ENCODE data around the gene SLC27A3. TPM values are rescaled to one million over a fixed set of nuclear protein-coding genes. Genes with fewer than 3 reads are reported as not detected.
A peak's percentile ranks its signal among the peaks of the same experiment; 100 is the strongest.

The SLC27A3 gene
- total and polyA plus RNA-seq, 9 of the 15 experiments (the other 6 are each of a cell fraction or from before 2014, with no cell fraction given): 0.57 to 5.2 (median 2.8) TPM

DNA sequence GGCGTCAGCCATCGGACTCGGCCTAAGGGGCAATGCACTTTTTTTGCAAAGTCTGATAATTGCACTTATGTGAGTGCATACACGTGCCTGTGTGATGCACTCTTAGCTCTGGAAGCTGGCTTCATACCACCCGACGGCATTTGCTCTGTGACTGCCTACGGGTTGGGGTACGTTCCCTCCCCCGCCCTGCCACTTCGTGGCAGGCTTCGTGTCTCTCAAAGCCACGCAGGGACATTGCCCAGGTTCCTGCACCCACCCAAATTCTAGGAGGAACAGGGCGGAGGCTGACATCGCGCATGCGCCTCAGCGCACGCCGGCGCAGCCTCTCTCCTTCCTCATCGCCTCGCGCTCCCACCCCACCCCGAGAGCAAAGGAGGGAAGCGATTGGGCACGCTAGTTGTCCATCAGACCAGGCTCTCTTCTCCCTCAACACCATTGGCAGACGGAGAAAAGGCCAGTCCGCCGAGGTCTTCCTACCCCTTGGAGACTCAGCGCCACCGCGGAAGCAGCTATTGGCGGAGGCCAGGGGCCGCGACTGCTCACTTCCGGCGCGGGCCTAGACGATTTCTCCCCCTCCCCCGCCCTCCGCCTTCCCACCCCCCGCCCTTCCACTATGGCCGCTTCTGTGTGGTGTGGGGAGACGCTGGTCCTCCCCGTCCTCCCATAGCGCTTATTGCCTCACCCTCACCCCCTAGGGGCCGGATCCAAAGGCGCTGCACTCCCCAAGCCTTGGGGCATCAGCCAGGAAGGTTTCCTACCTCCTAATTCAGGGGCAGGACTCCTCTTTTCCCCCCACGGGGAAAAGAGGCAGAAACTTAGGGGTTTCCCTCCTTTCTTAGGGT is 47.5 kb upstream of the SLC27A3 start, which contains the start of gene INTS3 (continued):
- TF ChIP-seq, protein P1, sequence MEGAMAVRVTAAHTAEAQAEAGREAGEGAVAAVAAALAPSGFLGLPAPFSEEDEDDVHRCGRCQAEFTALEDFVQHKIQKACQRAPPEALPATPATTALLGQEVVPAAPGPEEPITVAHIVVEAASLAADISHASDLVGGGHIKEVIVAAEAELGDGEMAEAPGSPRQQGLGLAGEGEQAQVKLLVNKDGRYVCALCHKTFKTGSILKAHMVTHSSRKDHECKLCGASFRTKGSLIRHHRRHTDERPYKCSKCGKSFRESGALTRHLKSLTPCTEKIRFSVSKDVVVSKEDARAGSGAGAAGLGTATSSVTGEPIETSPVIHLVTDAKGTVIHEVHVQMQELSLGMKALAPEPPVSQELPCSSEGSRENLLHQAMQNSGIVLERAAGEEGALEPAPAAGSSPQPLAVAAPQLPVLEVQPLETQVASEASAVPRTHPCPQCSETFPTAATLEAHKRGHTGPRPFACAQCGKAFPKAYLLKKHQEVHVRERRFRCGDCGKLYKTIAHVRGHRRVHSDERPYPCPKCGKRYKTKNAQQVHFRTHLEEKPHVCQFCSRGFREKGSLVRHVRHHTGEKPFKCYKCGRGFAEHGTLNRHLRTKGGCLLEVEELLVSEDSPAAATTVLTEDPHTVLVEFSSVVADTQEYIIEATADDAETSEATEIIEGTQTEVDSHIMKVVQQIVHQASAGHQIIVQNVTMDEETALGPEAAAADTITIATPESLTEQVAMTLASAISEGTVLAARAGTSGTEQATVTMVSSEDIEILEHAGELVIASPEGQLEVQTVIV (CRISPR knock-in tag; IDR thresholded peaks at IDR 0.05; ENCODE audit: borderline replicate concordance): no peak
- TF ChIP-seq ARHGAP35 (IDR thresholded peaks at IDR 0.05; ENCODE audit: partially characterized antibody) (no peak), ZNF41 (CRISPR knock-in tag; conservative IDR thresholded peaks at IDR 0.05) (no peak), SMARCA4 (IDR thresholded peaks at IDR 0.05) (no peak), TCF3 (CRISPR knock-in tag; IDR thresholded peaks at IDR 0.05) (no peak), CHD1 (IDR thresholded peaks at IDR 0.05; ENCODE audit: low read length) (no peak), FOXA3 (CRISPR knock-in tag; conservative IDR thresholded peaks at IDR 0.05 in 1 of 2, IDR thresholded peaks at IDR 0.05 in 1 of 2) (peak in 1 of 2 experiments; percentile 42; a peak in 1 of 4 replicates), SREBF2 (CRISPR knock-in tag; IDR thresholded peaks at IDR 0.05) (no peak), RBM15 (IDR thresholded peaks at IDR 0.05; ENCODE audit: insufficient read depth, low read length) (no peak), ZBED1 (IDR thresholded peaks at IDR 0.05) (no peak), TBL1XR1 (IDR thresholded peaks at IDR 0.05; ENCODE audit: low read length in 2 of 2) (no peak)
- TF ChIP-seq, protein P2, sequence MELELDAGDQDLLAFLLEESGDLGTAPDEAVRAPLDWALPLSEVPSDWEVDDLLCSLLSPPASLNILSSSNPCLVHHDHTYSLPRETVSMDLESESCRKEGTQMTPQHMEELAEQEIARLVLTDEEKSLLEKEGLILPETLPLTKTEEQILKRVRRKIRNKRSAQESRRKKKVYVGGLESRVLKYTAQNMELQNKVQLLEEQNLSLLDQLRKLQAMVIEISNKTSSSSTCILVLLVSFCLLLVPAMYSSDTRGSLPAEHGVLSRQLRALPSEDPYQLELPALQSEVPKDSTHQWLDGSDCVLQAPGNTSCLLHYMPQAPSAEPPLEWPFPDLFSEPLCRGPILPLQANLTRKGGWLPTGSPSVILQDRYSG (tag; conservative IDR thresholded peaks at IDR 0.05; ENCODE audit: low read depth): no peak
- TF ChIP-seq, protein P3, sequence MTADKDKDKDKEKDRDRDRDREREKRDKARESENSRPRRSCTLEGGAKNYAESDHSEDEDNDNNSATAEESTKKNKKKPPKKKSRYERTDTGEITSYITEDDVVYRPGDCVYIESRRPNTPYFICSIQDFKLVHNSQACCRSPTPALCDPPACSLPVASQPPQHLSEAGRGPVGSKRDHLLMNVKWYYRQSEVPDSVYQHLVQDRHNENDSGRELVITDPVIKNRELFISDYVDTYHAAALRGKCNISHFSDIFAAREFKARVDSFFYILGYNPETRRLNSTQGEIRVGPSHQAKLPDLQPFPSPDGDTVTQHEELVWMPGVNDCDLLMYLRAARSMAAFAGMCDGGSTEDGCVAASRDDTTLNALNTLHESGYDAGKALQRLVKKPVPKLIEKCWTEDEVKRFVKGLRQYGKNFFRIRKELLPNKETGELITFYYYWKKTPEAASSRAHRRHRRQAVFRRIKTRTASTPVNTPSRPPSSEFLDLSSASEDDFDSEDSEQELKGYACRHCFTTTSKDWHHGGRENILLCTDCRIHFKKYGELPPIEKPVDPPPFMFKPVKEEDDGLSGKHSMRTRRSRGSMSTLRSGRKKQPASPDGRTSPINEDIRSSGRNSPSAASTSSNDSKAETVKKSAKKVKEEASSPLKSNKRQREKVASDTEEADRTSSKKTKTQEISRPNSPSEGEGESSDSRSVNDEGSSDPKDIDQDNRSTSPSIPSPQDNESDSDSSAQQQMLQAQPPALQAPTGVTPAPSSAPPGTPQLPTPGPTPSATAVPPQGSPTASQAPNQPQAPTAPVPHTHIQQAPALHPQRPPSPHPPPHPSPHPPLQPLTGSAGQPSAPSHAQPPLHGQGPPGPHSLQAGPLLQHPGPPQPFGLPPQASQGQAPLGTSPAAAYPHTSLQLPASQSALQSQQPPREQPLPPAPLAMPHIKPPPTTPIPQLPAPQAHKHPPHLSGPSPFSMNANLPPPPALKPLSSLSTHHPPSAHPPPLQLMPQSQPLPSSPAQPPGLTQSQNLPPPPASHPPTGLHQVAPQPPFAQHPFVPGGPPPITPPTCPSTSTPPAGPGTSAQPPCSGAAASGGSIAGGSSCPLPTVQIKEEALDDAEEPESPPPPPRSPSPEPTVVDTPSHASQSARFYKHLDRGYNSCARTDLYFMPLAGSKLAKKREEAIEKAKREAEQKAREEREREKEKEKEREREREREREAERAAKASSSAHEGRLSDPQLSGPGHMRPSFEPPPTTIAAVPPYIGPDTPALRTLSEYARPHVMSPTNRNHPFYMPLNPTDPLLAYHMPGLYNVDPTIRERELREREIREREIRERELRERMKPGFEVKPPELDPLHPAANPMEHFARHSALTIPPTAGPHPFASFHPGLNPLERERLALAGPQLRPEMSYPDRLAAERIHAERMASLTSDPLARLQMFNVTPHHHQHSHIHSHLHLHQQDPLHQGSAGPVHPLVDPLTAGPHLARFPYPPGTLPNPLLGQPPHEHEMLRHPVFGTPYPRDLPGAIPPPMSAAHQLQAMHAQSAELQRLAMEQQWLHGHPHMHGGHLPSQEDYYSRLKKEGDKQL (CRISPR knock-in tag; IDR thresholded peaks at IDR 0.05; ENCODE audit: borderline replicate concordance): no peak
- TF ChIP-seq, protein P4, sequence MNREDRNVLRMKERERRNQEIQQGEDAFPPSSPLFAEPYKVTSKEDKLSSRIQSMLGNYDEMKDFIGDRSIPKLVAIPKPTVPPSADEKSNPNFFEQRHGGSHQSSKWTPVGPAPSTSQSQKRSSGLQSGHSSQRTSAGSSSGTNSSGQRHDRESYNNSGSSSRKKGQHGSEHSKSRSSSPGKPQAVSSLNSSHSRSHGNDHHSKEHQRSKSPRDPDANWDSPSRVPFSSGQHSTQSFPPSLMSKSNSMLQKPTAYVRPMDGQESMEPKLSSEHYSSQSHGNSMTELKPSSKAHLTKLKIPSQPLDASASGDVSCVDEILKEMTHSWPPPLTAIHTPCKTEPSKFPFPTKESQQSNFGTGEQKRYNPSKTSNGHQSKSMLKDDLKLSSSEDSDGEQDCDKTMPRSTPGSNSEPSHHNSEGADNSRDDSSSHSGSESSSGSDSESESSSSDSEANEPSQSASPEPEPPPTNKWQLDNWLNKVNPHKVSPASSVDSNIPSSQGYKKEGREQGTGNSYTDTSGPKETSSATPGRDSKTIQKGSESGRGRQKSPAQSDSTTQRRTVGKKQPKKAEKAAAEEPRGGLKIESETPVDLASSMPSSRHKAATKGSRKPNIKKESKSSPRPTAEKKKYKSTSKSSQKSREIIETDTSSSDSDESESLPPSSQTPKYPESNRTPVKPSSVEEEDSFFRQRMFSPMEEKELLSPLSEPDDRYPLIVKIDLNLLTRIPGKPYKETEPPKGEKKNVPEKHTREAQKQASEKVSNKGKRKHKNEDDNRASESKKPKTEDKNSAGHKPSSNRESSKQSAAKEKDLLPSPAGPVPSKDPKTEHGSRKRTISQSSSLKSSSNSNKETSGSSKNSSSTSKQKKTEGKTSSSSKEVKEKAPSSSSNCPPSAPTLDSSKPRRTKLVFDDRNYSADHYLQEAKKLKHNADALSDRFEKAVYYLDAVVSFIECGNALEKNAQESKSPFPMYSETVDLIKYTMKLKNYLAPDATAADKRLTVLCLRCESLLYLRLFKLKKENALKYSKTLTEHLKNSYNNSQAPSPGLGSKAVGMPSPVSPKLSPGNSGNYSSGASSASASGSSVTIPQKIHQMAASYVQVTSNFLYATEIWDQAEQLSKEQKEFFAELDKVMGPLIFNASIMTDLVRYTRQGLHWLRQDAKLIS (CRISPR knock-in tag; IDR thresholded peaks at IDR 0.05): peak; percentile 81

All from K562 (cell line).